H9 (cell line): ENCODE measurements around the gene NPIPA3. TPM values are rescaled to one million over a fixed set of nuclear protein-coding genes. Genes with fewer than 3 reads are reported as not detected.

ENCODE experiments used
- DNase-seq: peaks from one replicate; pipeline ENCODE4 v3.0.0-alpha.2; 2017
- H2AFZ ChIP-seq: one replicate; pipeline ENCODE4 v1.6.1; 2013; ENCODE audit warnings: mild to moderate bottlenecking, low read length, control low read depth, moderate library complexity
- H2AK5ac ChIP-seq: 2 replicates; pipeline ENCODE4 v1.6.1; 2013; ENCODE audit warnings: low read length, control low read depth, mixed read lengths; ENCODE audit not compliant: insufficient read length
- H2BK120ac ChIP-seq: one replicate; pipeline ENCODE4 v1.6.1; 2013; ENCODE audit warnings: low read depth, mild to moderate bottlenecking, low read length, control low read depth, inconsistent platforms; ENCODE audit not compliant: poor library complexity, severe bottlenecking
- H2BK12ac ChIP-seq: 2 replicates; pipeline ENCODE4 v1.6.1; 2013; ENCODE audit warnings: low read length, control low read depth, mixed read lengths, low read depth; ENCODE audit not compliant: insufficient read length
- H2BK15ac ChIP-seq: 2 replicates; pipeline ENCODE4 v1.6.1; 2013; ENCODE audit warnings: low read depth, low read length, control low read depth
- H2BK20ac ChIP-seq: one replicate; pipeline ENCODE4 v1.6.1; 2013; ENCODE audit warnings: low read depth, mild to moderate bottlenecking, low read length, control low read depth, inconsistent platforms; ENCODE audit not compliant: poor library complexity, severe bottlenecking
- H2BK5ac ChIP-seq: 2 replicates; pipeline ENCODE4 v1.6.1; 2013; ENCODE audit warnings: low read length, control low read depth, mixed read lengths; ENCODE audit not compliant: insufficient read length
- H3K14ac ChIP-seq: 2 replicates; pipeline ENCODE4 v1.6.1; 2013; ENCODE audit warnings: low read length, control low read depth; ENCODE audit not compliant: insufficient read depth
- H3K18ac ChIP-seq: 2 replicates; pipeline ENCODE4 v1.6.1; 2013; ENCODE audit warnings: low read depth, mild to moderate bottlenecking, mixed read lengths, low read length, control low read depth; ENCODE audit not compliant: insufficient read length
- H3K23ac ChIP-seq: 2 replicates; pipeline ENCODE4 v1.6.1; 2013; ENCODE audit warnings: low read length, control low read depth, mixed read lengths, low read depth; ENCODE audit not compliant: insufficient read length
- H3K23me2 ChIP-seq: 2 replicates; pipeline ENCODE4 v1.6.1; 2013; ENCODE audit warnings: low read depth, mild to moderate bottlenecking, mixed read lengths, low read length, control low read depth; ENCODE audit not compliant: insufficient read length, poor library complexity, severe bottlenecking
- H3K27ac ChIP-seq: 2 replicates; pipeline ENCODE4 v1.5.1; 2013; ENCODE audit warnings: low read length, control low read depth, mixed read lengths, low read depth; ENCODE audit not compliant: insufficient read length
- H3K27me3 ChIP-seq: 2 replicates; pipeline ENCODE4 v1.6.1; 2013; ENCODE audit warnings: low read length, control low read depth, inconsistent platforms; ENCODE audit not compliant: insufficient read depth
- H3K4ac ChIP-seq: 2 replicates; pipeline ENCODE4 v1.6.1; 2013; ENCODE audit warnings: low read depth, mild to moderate bottlenecking, control low read depth, inconsistent platforms, low read length, moderate library complexity
- H3K4me1 ChIP-seq: 2 replicates; pipeline ENCODE4 v1.6.1; 2013; ENCODE audit warnings: low read length, control low read depth, inconsistent platforms; ENCODE audit not compliant: insufficient read depth
- H3K4me2 ChIP-seq: 2 replicates; pipeline ENCODE4 v1.6.1; 2013; ENCODE audit warnings: low read length, control low read depth, mixed read lengths; ENCODE audit not compliant: insufficient read length, insufficient read depth
- H3K56ac ChIP-seq: 2 replicates; pipeline ENCODE4 v1.6.1; 2013; ENCODE audit warnings: low read depth, mild to moderate bottlenecking, mixed read lengths, low read length, control low read depth; ENCODE audit not compliant: insufficient read length
- H3K79me1 ChIP-seq: 2 replicates; pipeline ENCODE4 v1.6.1; 2013; ENCODE audit warnings: low read depth, mild to moderate bottlenecking, moderate library complexity, low read length, control low read depth, inconsistent platforms; ENCODE audit not compliant: insufficient read depth, poor library complexity, severe bottlenecking
- H3K79me2 ChIP-seq: 2 replicates; pipeline ENCODE4 v1.6.1; 2013; ENCODE audit warnings: low read length, control low read depth, inconsistent platforms; ENCODE audit not compliant: insufficient read depth
- H3K9ac ChIP-seq: 2 replicates; pipeline ENCODE4 v1.6.1; 2013; ENCODE audit warnings: low read length, control low read depth, mixed read lengths; ENCODE audit not compliant: insufficient read length; ENCODE audit errors: extremely low read depth
- H3K9me3 ChIP-seq: one replicate; pipeline ENCODE4 v1.6.1; 2013; ENCODE audit warnings: low read depth, low read length, inconsistent platforms; ENCODE audit not compliant: control insufficient read depth
- H3T11ph ChIP-seq: one replicate; pipeline ENCODE4 v1.6.1; 2013; ENCODE audit warnings: mild to moderate bottlenecking, low read length, control low read depth, inconsistent platforms
- H4K20me1 ChIP-seq: one replicate; pipeline ENCODE4 v1.6.1; 2013; ENCODE audit not compliant: control insufficient read depth, insufficient read length, insufficient read depth
- H4K5ac ChIP-seq: 2 replicates; pipeline ENCODE4 v1.6.1; 2013; ENCODE audit warnings: low read depth, mild to moderate bottlenecking, mixed read lengths, low read length, control low read depth; ENCODE audit not compliant: insufficient read length
- H4K8ac ChIP-seq: replicated peaks from 2 replicates; pipeline ENCODE4 v1.6.1; 2013; ENCODE audit warnings: low read length, control low read depth, mixed read lengths, low read depth; ENCODE audit not compliant: insufficient read length
- H4K91ac ChIP-seq: 2 replicates; pipeline ENCODE4 v1.6.1; 2013; ENCODE audit warnings: low read depth, mild to moderate bottlenecking, moderate library complexity, mixed read lengths, low read length, control low read depth; ENCODE audit not compliant: insufficient read length
- H3K27ac Mint-ChIP-seq, 3 experiments: 2 replicates in 2 of 3; 3 replicates in 1 of 3; pipeline ENCODE4 v1.8.0; 2020 to 2021; ENCODE audit warnings: mixed read lengths in 3 of 3, mild to moderate bottlenecking in 1 of 3, moderate library complexity in 1 of 3
- H3K27me3 Mint-ChIP-seq: 2 replicates; pipeline ENCODE4 v1.8.0; 2021; ENCODE audit warnings: low read depth, mild to moderate bottlenecking, moderate library complexity, mixed read lengths
- H3K36me3 Mint-ChIP-seq, 3 experiments: 2 replicates in 2 of 3; 3 replicates in 1 of 3; pipeline ENCODE4 v1.8.0; 2020 to 2021; ENCODE audit warnings: low read depth in 3 of 3, mixed read lengths in 3 of 3; ENCODE audit not compliant: insufficient read depth in 1 of 3
- H3K4me1 Mint-ChIP-seq, 2 experiments: 2 replicates each; pipeline ENCODE4 v1.8.0; 2020; ENCODE audit warnings: mixed read lengths in 2 of 2
- H3K4me3 Mint-ChIP-seq, 2 experiments: 2 replicates in 1 of 2; 3 replicates in 1 of 2; pipeline ENCODE4 v1.8.0; 2020 to 2021; ENCODE audit warnings: mild to moderate bottlenecking in 2 of 2, mixed read lengths in 2 of 2, moderate library complexity in 1 of 2
- H3K9me3 Mint-ChIP-seq, 2 experiments: 2 replicates in 1 of 2; 3 replicates in 1 of 2; pipeline ENCODE4 v1.8.0; 2020; ENCODE audit warnings: mild to moderate bottlenecking in 2 of 2, mixed read lengths in 2 of 2, moderate library complexity in 1 of 2
- WGBS: extraction: QIAGEN DNeasy Blood & Tissue Kit; methylation state at CpG from one replicate; pipeline ENCODE4 v1.1.7; 2013; ENCODE audit warnings: missing lambda C conversion rate, low lambda C conversion rate, mixed read lengths; ENCODE audit not compliant: insufficient read length; ENCODE audit errors: extremely low coverage; 5-methylcytosine and 5-hydroxymethylcytosine counted together
- total RNA-seq: library from RNA; stranded (reverse); gene quantifications from 2 replicates; pipeline ENCODE4 v1.2.1, GENCODE V29; 2021
- TF ChIP-seq, protein P1 (sequence below): fragments of 200-600 bp; sonication (generic); conservative IDR thresholded peaks from 3 replicates; pipeline ENCODE4 v1.8.0; 2021; ENCODE audit warnings: antibody characterized with exemption, mild to moderate bottlenecking

The NPIPA3 gene
- total RNA-seq, 1 experiment from 2014 or later, result 1.3 TPM

DNA sequence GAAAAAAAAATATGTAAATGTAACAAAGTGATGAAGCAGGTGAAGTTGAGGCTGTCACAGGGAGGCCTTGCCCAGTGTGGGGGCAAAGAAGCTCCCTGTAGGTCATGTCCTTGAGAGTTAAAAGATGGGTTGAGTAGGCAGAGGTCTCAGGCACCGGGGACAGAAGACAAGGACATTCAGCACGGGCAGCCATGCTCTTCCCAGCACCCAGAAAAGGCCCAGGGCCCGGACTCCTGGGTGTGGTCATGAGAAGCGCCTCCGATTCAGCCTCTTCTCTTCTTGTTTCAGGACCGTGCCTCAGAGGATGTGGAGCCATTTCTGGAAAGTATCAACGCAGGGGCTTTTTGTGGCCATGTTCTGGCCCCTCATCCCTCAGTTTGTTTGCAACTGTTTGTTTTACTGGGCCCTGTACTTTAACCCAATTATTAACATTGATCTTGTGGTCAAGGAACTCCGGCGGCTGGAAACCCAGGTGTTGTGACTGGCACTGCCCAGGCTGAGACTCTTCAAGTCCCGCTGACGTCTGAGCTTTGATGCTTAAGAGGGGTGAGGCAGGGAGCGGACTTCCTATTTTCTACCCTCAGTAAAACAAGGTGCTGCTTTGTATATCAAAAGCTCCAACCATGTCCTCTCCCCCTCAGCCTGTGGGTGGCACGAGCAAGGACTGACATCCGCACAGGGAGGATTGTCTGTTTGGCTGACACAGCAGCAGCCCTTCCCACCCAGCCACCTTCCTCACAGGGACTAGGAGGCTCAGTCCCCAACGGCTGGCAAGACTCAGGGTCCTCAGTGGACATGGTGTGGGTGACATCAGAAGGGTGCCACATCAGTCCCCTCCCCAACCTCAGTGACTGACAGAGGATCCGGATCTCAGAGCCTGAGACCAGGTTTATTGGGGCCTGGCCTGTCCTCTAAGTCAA is 35.6 kb upstream of the NPIPA3 start:
- Histone ChIP-seq H3K23me2 (no peaks in the 10 kb centered on the region), H3K4me2 (no peak overlapping the region), H3K56ac (no peak overlapping the region), H3K14ac (no peak overlapping the region), H3K18ac (no peak overlapping the region), H2BK15ac (no peak overlapping the region), H3K27ac (no peak overlapping the region), H2AK5ac (no peak overlapping the region), H3K27me3 (no peaks in the 10 kb centered on the region), H4K20me1 (peaks cover 3% of the 10 kb centered on the region), H3K23ac (no peak overlapping the region), H3K9me3 (no peaks in the 10 kb centered on the region), H3K4me1 (no peaks in the 10 kb centered on the region), H3K79me2 (no peaks in the 10 kb centered on the region), H4K5ac (no peak overlapping the region), H2AFZ (no peak overlapping the region), H3T11ph (no peak overlapping the region), H2BK20ac (no peak overlapping the region), H4K91ac (no peak overlapping the region), H3K79me1 (no peaks in the 10 kb centered on the region), H2BK120ac (no peak overlapping the region), H3K4ac (no peak overlapping the region), H2BK12ac (no peak overlapping the region), H3K9ac (no peak overlapping the region), H4K8ac (no peak overlapping the region), H2BK5ac (no peak overlapping the region)
- Mint-ChIP-seq H3K4me3 (no peak overlapping the region; a peak in 1 of 5 replicates), H3K4me1 (no peaks in the 10 kb centered on the region), H3K27ac (peak overlapping the region in 2 of 3 experiments; percentile 44 to 66; a peak in 3 of 7 replicates), H3K27me3 (no peaks in the 10 kb centered on the region), H3K9me3 (no peaks in the 10 kb centered on the region), H3K36me3 (peaks cover 29 to 65% (median 59%) of the 10 kb centered on the region in 3 experiments; a peak in 6 of 7 replicates)
- no CpG with 5 or more reads among the region's 16 CpGs for WGBS
- TF ChIP-seq, protein P1, sequence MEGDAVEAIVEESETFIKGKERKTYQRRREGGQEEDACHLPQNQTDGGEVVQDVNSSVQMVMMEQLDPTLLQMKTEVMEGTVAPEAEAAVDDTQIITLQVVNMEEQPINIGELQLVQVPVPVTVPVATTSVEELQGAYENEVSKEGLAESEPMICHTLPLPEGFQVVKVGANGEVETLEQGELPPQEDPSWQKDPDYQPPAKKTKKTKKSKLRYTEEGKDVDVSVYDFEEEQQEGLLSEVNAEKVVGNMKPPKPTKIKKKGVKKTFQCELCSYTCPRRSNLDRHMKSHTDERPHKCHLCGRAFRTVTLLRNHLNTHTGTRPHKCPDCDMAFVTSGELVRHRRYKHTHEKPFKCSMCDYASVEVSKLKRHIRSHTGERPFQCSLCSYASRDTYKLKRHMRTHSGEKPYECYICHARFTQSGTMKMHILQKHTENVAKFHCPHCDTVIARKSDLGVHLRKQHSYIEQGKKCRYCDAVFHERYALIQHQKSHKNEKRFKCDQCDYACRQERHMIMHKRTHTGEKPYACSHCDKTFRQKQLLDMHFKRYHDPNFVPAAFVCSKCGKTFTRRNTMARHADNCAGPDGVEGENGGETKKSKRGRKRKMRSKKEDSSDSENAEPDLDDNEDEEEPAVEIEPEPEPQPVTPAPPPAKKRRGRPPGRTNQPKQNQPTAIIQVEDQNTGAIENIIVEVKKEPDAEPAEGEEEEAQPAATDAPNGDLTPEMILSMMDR, result no peak
- no peak for DNase-seq
